GM12892 (cell line): ENCODE results near the gene IBTK.
"Not testable (repeated sequence)": the region's sequence is repeated elsewhere in the genome, so short reads cannot be mapped to it uniquely, and the experiment has no call there.

Source experiments
- POLR2A ChIP-seq: IDR thresholded peaks from 2 replicates; pipeline ENCODE4 v1.6.1; 2011; ENCODE audit warnings: low read depth, low read length, control low read depth
- TAF1 ChIP-seq: IDR thresholded peaks from 2 replicates; pipeline ENCODE4 v1.6.1; 2011; ENCODE audit warnings: low read depth, mild to moderate bottlenecking, control low read depth, low read length, borderline replicate concordance

DNA sequence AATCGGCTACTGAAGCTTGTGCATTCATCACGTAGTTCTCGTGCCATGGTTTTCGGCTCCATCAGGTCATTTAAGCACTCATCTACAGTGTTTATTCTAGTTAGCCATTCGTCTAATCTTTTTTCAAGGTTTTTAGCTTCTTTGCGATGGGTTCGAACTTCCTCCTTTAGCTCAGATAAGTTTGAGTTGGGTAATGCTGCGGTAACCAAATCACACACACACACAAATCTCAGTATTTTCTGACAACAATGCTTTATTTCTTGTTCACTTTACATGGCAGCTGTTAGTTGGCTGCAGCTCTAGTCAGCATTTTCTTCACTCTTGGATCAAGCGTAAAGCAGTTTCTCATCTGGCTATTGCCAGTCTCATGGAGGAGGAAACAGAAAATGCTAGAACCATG is 118.6 kb downstream of the IBTK start:
- TF ChIP-seq POLR2A, TAF1: not testable (repeated sequence)
